RPMI7951 (cell line): Measurements from ENCODE around the gene ZNF554. TPM values are rescaled to one million over a fixed set of nuclear protein-coding genes. Genes with fewer than 3 reads are reported as not detected.

ENCODE experiments used
- DNase-seq: peaks from one replicate; pipeline ENCODE4 v3.0.0-alpha.2; 2012; ENCODE audit warnings: low read depth
- total RNA-seq: library from RNA; depleted of rRNA; stranded (reverse); fragments of >200 nt; shearing (Covaris generic); gene quantifications from 2 replicates; pipeline ENCODE4 v1.2.3, GENCODE V29; 2014; rRNA removed

Gene ZNF554
- total RNA-seq = 0.88 and 1.1 TPM in 2 replicates

DNA sequence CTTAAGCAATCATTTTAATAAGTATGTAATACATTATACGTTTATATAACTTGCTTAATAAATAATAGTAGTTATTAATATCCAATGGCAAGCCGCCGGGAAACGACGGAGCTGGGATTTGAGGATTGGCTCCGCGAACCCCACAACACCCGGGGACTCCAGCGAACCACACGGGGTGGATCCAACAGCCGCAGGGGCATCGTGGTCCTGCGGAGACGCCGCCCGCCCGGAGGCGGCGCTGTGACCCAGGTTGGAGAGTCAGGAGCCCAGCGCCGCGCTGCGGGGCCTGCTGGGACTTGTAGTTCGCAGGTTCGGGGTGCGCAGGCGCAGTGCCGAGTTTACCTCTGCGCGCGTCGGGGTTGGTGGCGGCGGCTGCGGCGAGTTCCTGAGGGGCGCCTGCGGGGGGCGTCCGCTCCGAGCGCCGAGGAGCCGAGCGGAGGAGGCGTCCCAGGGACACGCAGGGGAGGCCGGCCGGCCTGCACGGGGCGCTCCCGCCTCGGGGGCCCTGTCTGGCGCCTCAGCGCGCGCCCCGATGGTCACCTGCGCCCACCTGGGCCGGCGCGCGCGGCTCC, at the start of gene ZNF554:
Gene ZNF554 (plus strand): TSS at position 329 of the 572 bp plus-strand sequence. CDS start 204 bp downstream, at position 533.
- peak; percentile 92 for DNase-seq

DNA sequence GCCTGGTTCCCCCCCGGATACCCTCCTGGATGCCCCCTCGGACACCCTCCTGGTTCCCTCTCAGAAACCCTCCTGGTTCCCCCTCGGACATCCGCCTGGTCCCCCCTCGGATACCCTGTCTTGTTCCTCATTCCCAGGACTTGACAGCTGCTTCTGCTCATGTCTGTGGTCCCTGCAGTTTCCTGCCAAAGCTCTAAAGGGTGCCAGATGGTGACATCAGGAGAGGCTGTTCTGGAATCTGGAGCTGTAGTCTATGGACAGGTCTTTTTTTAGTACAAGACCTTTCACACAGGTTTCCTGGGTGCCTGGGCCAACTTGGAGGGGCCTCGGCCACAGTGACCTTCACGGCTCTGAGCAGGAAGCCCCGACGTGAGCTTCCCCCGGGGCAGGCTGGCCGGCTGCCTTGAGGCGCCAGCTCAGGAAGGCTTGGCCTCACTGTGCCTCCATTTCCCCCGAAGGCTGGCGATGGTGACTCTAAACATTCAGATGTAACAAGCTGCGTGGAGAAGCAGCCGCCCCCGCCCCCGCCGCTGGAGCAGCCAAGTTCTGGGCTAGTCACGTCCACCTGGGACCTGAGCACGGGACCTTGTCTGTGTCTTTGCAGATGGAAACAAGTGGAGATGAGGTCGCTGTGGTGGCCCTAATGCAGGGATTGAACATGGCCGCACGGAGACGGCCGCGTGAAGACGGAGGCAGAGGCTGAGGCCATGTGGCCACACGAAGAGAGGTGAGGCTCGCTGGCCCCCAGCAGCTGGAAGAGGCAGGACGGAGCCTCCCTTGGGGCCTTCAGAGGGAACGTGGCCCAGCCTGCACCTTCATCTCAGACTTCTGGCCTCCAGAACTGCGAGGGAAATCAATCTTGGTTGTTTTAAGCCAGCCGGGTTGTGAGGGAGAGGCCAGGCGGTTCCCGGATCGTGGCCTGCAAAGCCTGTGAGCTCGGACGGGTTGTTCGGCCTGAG, 49.3 kb upstream of the ZNF554 start:
- no peak for DNase-seq

DNA sequence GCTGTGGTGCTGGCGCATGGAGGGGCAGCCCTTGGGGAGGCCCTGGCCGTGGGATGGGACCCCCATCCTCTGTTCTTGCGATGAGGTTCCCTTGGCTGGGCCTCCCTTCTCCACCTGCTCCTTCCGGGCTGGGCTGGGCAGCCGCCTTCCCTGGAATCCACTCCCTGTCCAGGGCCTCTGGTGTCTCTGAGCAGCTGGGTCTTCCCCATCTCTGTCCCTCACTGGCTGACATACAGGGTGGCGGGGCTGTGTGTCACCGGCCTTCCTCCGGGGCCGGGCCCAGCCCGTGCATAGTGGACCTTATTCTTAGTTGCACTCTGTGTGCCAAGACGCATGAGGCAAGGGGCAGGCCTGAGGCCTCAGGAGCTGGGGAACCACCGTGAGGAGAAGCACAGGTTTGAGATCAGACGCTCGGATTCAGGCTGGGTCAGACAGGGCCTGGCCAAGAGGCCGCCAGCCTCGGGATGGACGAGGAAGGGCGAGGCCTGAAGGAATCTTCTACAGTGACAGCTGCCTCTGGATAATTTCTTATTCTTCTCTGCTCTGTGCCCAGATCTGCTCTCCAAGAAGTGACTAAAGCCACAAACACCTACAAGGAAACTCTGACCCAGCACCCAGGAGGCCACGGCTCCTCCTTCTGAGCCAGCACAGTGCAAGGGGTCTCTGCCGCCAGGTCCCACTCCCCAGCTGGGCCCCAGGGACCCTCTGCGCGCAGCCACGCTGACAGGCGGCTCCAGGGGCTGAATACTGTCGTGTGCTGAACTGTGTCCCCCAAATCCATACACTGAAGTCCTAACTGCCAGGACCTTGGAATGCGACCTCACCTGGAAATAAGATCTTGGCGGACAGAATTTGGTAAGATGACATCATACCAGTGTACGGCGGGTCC, 47.6 kb upstream of the ZNF554 start:
- DNase-seq = no peak

DNA sequence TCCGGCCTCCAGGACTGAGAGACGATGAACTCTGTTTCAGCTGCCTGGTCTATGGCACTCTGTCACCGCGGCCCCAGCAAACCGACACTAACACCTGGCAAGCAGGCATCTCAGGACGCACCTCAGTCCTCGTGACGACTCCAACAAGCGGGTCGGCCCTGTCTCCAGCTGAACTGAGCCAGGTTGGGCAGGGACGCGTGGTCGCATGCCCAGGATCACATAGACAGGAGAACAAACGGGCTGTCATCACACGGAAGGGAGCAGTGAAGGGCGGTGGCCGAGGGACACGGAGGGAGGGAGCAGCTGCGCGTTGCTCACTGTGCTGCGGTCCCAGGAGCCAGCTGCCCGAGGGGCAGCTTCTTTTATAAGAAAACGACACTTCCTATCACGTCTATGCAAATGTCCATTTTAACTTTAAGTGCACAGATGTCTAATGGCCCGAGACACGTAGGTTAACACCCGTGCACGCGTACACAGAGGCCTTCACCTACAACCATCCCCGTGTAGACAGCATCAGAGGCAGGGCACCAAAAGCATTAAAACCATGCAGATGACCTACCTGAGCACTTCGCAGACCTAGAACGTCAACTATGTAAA, 45.5 kb upstream of the ZNF554 start:
- no peak for DNase-seq

DNA sequence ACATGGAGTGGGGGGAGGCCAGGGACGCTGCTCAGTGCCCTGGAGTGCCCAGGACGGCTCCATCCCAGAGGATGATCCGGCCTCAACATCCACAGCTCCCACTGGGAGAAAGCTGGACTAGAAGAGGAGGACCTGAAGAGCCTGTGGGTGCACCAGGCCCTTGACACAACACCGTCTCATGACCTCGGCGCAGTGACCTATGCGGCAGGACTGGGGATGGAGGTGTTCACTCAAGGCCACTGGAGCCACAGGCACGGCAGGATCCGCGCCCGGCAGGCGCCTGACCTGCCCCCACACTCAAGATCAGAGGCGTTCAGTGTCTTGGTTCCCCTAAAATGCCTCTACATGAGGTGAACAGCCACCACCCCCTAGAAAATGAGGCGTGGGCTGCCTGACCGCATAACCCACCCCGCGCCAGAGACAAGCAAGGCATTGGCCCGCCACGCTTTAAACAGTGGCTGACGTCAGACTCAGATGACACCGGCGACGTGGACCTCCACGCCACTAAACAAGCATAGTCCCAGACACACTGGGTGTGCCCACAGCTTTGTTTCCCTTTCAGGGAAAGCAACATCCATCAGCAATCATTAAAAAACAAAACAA, 44.6 kb upstream of the ZNF554 start:
- DNase-seq = no peak

- peak; percentile 90 for DNase-seq
Measured at GRCh38 chr19:2775556-2776430, 43.9 kb upstream of the ZNF554 start.

- no peak for DNase-seq
Measured at GRCh38 chr19:2777952-2778683, 41.5 kb upstream of the ZNF554 start.

DNA sequence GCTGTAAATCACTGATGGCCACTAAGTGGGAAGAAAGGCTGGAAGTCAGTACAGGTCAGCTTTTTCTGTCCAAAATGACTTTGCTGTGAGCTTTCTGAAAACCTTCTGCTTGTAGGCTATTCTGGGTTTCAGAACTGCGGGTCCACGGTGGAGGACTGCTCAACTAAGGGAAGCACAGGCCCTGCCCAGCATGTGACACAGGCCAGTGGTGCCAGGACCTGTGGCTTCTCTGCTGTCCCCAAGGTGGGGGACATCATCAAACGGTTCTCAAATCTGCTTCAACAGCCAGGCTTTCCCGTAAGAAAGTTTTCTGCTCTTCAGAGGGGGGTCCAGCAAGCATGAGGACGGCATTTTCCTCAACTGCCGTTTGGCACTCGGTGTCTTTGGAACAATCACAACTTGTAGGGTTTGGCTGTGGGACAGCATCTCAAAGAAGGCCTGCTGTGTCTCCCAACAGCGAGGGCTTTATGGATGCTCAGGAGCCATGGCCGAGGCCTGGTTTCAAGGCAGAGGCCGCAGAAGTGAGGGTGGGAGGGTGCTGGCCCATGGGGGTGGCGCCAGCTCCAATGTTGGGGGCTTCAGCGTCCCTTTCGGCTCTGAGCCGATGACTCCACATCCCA, 40.4 kb upstream of the ZNF554 start:
- no peak for DNase-seq

GRCh38 chr19:2780284-2780683, 39.4 kb upstream of the ZNF554 start:
- no peak for DNase-seq

- DNase-seq = no peak
Measured at GRCh38 chr19:2782329-2782935, 37.2 kb upstream of the ZNF554 start.

DNA sequence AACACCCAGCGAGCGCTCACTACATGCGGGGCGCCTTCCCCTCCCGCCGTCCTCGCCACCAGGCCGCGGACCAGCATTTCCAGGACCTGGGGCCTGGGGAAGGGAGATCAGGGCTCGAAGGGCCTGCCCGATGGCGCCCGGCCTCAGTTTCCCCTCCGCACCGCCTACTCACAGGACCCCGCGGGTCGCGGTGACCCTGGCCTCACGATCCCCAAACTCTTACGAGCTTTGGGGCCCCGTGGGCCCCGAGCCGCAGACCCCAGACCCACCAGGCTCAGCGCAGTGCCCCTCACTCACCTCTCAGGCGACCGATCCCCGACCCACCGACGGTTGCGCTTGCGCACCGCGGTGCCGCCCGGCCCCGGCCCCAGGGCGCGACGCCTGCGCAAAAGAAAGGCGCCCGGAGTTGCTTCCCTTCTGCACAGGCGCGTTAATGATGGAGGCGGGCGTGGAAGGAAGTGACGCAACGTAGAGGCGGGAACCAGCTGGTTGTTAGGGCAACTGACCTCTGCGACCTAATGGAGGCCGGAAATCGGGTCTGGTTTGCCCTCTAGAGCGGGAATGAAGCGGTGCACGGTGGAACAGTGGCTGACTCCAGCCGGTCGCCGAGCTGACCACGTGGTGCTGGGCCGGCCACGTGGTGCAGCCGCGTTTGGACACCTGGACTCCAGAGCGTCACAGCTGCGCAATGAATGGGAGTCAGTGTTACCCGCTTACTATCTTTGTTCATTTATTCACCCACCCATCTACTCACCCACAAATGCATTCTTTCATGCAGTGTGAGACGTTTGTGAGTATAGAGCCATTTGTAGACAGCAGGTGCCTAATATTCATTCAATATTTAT, 36.5 kb upstream of the ZNF554 start, which contains the start of gene SGTA:
Gene SGTA (minus strand): TSS at position 338 of the 845 bp plus-strand sequence. CDS start 14,205 bp downstream, outside the sequence.
- peak; percentile 99 for DNase-seq

GRCh38 chr19:2783781-2784145, 35.9 kb upstream of the ZNF554 start:
- DNase-seq = no peak

DNA sequence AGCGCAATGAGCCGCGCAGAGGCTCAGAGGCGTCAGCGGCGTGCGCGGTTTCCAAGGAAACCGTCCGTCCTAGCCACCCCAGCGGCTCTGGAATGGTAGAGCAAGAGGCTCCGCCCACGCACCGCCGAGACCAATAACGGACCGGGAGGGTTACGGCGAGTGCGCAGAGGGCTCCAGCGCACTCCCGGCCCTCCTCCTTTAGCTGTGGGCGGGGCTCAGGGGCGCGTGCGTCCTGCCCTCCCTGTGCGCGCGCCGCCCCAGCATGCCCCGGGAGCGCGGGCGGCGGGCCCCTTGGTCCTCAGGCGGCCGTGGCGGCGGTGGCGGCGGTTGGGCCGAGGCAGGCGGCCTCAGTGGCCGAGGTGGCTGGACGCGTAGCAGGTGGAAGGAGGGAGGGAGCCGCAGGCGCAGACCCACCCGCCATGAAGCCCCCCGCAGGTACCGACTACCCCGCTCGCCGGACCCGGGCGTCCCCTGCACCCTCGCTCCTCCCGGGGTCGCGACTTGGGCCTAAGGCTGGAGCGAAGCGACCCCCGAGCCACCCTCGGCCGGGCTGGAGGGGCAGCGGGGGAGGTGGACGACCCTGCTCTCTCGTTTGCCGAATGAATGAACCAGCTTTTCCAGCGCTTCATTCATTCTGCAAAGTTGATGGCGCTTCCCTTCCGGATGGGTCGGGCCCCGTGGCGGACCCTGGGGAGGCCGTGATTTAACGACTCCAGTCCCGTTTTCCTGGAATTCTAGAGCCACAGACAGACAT, 34.2 kb upstream of the ZNF554 start, which contains the start of gene THOP1:
Gene THOP1 (plus strand): TSS at position 260 of the 754 bp plus-strand sequence. CDS start 160 bp downstream, at position 420.
- peak; percentile 99 for DNase-seq

DNA sequence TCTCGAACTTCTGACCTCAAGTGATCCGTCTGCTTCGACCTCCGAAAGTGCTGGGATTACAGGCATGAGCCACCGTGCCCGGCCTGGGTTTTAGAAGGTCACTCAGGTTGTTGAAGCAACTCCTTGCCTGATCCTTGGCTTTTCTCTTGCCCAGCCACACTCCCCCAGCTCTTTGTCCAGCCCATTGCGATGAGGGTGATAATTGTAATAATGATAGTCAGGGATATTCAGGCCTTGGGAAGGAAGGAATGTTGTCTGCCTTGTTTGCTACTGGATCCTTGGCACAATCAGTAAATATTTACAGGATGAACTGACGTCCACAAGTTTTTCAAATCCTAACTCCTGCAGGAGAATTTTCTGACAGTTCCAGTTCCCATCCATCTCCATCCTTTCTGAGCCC, 32.6 kb upstream of the ZNF554 start:
- DNase-seq = no peak

DNA sequence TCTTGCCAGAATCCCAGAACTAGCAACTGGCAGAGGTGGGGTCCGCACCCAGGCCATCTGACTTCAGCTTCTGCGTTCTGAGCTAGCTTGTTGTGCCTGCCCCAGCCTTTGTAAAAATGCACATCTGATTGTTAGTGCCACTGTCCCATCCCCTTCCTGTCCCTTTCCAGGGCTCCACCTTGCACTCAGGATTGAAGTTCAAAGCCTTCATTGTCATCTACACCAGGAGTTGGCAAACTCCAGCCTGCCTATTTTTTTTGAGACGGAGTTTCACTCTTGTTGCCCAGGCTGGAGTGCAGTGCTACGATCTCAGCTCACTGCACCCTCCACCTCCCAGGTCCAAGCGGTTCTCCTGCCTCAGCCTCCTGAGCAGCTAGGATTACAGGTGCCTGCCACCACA, 31.4 kb upstream of the ZNF554 start:
- DNase-seq = no peak

DNA sequence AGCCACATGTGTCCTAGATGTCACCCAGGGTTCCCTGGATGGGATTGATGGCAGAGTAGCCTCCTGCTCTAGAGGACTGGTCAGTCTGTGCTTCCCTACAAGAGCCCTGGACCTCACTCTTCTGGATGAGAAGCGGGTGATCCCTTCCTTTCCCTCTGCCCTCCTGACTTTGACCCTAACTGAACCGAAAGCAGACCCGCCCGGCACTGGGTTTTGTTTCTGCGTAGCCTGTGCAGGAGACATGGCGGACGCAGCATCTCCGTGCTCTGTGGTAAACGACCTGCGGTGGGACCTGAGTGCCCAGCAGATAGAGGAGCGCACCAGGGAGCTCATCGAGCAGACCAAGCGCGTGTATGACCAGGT, 29.5 kb upstream of the ZNF554 start:
- DNase-seq = no peak
